GDM1 (cell line): ENCODE data around the gene F2RL2.

ENCODE experiments used
- DNase-seq: peaks from one replicate; lab custom pipeline; 2025; lab: John Stamatoyannopoulos, UW

F2RL2 gene

DNA sequence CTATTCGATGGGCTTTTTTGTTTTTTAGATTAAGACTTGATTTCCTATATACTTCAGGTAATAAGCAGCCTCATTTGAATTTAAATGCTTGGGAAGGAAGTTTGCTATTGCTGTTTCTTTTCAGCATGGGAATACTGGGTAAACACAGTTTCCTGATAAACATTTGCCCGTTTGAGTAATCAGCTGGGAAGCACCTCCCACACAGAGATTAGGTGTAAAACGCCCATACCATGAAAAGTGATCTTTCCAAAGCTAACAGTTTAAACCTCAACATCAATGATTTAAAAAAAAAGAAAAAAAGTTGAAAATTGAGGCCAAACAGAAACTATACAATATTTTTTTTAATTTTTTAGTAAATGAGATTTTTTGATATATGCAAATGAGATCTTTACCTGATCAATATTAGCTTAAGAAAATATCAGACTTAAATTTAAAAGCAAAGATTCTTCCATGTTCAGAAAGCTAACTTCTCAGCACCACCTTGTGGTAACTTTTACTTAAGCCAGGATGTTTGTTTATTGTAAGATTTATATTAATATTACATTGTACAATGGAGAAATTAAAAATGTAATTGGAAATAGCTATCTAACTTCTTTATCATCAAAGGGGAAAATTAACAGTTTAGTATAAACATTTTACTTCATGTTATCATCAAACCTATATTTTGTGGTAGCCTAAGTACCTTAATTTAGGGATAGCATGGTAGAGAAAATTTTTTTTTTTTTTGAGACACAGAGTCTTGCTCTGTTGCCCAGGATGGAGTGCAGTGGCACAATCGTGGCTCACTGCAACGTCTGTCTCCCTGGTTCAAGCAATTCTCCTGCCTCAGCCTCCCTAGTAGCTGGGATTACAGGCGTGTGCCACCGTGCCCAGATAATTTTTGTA, 39.8 kb downstream of the F2RL2 start:
- DNase-seq: no peak

- no peak for DNase-seq
Measured at GRCh38 chr5:76582230-76583162, 40.7 kb downstream of the F2RL2 start.

DNA sequence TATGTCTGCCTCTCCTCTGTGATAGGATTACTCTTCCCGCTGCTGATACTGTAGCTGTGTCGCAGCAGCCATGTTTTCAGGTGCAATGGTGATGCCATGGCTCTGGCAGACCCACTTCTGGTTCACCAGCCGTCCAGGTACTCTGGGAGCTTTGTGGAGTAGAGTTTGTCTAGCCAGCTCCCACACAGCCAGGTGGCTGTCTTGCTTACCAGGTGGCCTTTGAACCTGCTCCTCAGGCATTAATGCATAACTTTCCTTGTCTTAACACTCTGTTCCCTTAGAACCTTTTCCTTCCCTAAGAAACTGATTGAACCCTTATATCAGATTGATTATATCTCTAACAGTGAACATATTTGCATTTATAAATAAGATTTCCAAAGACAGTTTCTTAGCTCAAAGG, 42.2 kb downstream of the F2RL2 start:
- no peak for DNase-seq

GRCh38 chr5:76579166-76579937, 43.9 kb downstream of the F2RL2 start:
- no peak for DNase-seq

GRCh38 chr5:76576996-76577395, 46.2 kb downstream of the F2RL2 start:
- no peak for DNase-seq

- DNase-seq: no peak
Measured at GRCh38 chr5:76576450-76576849, 46.8 kb downstream of the F2RL2 start.

DNA sequence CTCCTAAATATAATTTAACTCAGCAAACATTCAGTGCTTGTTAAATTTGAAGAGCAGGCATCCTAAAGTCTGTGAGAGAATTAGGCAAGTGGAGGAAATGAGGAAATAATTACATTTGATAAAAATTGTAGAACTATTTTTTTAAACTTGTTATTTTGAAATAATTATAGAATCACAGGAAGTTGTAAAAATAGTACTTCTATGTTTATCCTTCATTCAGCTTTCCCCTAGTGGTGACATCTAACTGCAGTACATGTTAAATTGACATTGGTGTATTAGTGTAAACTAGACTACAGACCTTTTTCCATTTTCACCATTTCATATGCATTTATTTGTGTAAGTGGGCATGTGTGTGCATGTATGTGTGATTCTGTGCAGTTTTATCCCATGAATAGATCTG, 51.6 kb downstream of the F2RL2 start:
- DNase-seq: no peak

DNA sequence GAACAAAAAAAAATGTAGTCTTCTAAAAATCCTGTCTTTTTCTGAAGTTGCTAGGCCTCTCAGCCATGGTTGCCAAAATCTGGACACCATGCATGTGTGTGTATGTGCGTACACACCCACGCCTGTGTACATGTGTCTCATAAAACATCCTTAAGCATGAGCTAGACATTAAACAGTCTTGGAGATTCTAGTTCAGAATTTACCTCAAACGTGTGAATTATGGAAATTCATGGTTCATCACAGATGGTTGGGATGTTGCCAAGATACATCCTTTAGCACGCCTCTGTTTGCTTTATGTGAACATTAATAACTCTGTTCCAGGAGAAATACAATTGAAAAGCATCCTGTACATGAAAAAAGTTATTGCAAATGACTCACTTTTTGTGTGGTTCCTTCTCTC, 53.0 kb downstream of the F2RL2 start:
- no peak for DNase-seq
